Testis (tissue), 3 donors: ENCODE data around the gene TSPAN1. TPM values are rescaled to one million over a fixed set of nuclear protein-coding genes. Genes with fewer than 3 reads are reported as not detected.

Source experiments
- DNase-seq: peaks from one replicate; pipeline ENCODE4 v3.0.0-alpha.2; 2019
- H3K27ac ChIP-seq, 2 donors: fragments of 200-600 bp; sonication (generic); one replicate each; pipeline ENCODE4 v1.5.1; 2019
- H3K27me3 ChIP-seq: fragments of 200-600 bp; sonication (generic); one replicate; pipeline ENCODE4 v1.5.1; 2019
- H3K36me3 ChIP-seq: fragments of 200-600 bp; sonication (generic); one replicate; pipeline ENCODE4 v1.5.1; 2017; ENCODE audit warnings: low read depth; ENCODE audit errors: missing control alignments
- H3K4me1 ChIP-seq: fragments of 200-600 bp; sonication (generic); one replicate; pipeline ENCODE4 v1.5.1; 2019
- H3K4me3 ChIP-seq, 2 donors: fragments of 200-600 bp; sonication (generic); one replicate each; pipeline ENCODE4 v1.5.1; 2017 to 2019
- H3K9me3 ChIP-seq: fragments of 200-600 bp; sonication (generic); one replicate; pipeline ENCODE4 v1.5.1; 2017
- POLR2A ChIP-seq: fragments of 450-650 bp; IDR thresholded peaks from one replicate; pipeline ENCODE4 v1.6.1; 2017; ENCODE audit warnings: antibody characterized with exemption, mild to moderate bottlenecking, moderate library complexity
- WGBS, 2 donors: methylation state at CpG; one replicate each; pipeline ENCODE4 v1.1.5; 2018; 5-methylcytosine and 5-hydroxymethylcytosine counted together
- intact Hi-C: fragments of 100-400 bp; cut with DNase I; formaldehyde crosslinking; loops from one replicate; pipeline ENCODE4 v1.15.1; 2023; ENCODE audit warnings: low total_unique reads
- polyA plus RNA-seq: library from polyadenylated mRNA; stranded (reverse); fragments of 350-450 nt; fragmentation: Illumina TruSeq; extraction: RNeasy Lipid Tissue Mini Kit (QIAGEN cat#74804); gene quantifications from one replicate; pipeline ENCODE4 v1.2.3, GENCODE V29; 2014; ENCODE audit warnings: low read depth, low replicate concordance; ENCODE audit not compliant: insufficient read depth
- total RNA-seq, 2 donors: library from RNA; depleted of rRNA; stranded (reverse); fragments of >200 nt; gene quantifications; one replicate each; pipeline ENCODE4 v1.2.3, GENCODE V29; 2016
- TF ChIP-seq, protein P1 (sequence below), 3 experiments: fragments of 450-650 bp in 2 of 3; fragments of 200-600 bp in 1 of 3; sonication (generic) in 1 of 3; IDR thresholded peaks; one replicate each; pipeline ENCODE4 v1.5.1; 2016 to 2019; ENCODE audit warnings: antibody characterized with exemption in 3 of 3, mild to moderate bottlenecking in 2 of 3, moderate library complexity in 1 of 3

TSPAN1 gene
- total and polyA plus RNA-seq, 3 donors from 2014 or later: 14.6 to 55.0 (median 34.7) TPM

DNA sequence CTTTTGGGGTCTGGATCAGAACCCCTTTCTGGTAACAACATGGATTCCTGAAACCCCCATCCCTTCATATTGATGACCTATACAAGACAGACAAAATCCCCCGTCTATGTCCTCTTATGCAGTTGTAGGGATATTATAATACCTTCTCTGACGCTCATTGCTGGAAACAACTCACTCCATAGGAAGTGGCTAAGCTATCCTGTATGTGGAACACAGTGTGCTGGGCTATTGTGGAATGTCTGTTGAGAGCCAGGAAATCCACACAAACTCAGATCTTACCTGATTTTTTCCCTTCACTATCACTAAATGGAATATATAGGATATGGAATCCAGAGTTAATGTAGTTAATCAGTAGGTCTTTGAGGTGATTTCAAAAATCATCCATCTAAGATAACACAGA is 24.8 kb upstream of the TSPAN1 start:
- no peak for DNase-seq
- no peak overlapping the region for H3K27ac ChIP-seq
- 67% methylated on average over 2 of the region's 2 CpGs for WGBS, 2 donors
- H3K4me3 ChIP-seq: no peak overlapping the region
- intact Hi-C loops: no loop called here
- no peaks in the 10 kb centered on the region for H3K4me1 ChIP-seq
- no peaks in the 10 kb centered on the region for H3K36me3 ChIP-seq
- no peaks in the 10 kb centered on the region for H3K9me3 ChIP-seq
- H3K27me3 ChIP-seq: no peaks in the 10 kb centered on the region
- no peak for TF ChIP-seq POLR2A
- TF ChIP-seq, protein P1, sequence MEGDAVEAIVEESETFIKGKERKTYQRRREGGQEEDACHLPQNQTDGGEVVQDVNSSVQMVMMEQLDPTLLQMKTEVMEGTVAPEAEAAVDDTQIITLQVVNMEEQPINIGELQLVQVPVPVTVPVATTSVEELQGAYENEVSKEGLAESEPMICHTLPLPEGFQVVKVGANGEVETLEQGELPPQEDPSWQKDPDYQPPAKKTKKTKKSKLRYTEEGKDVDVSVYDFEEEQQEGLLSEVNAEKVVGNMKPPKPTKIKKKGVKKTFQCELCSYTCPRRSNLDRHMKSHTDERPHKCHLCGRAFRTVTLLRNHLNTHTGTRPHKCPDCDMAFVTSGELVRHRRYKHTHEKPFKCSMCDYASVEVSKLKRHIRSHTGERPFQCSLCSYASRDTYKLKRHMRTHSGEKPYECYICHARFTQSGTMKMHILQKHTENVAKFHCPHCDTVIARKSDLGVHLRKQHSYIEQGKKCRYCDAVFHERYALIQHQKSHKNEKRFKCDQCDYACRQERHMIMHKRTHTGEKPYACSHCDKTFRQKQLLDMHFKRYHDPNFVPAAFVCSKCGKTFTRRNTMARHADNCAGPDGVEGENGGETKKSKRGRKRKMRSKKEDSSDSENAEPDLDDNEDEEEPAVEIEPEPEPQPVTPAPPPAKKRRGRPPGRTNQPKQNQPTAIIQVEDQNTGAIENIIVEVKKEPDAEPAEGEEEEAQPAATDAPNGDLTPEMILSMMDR (IDR thresholded peaks at IDR 0.05): no peak

DNA sequence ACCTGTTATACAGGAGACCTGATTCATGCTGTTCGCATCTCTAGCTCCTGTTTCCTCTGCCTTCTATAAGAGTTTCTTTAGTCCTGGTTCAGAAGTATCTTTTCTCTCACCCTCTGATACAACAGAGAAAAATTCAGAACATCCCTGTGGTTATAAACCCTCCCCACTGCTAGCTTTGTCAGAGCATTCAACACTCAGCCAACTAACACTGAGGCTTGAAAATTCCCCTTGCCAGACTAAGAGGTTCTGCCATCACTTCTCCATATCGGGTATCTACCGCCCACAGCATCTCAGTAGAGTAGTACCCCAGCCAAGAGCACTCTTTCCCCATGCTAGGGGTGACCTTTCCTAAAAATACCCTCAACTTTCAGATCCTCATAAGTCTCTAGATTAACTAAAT is 22.9 kb upstream of the TSPAN1 start:
- H3K9me3 ChIP-seq: no peaks in the 10 kb centered on the region
- H3K36me3 ChIP-seq: no peaks in the 10 kb centered on the region
- no peak overlapping the region for H3K27ac ChIP-seq
- TF ChIP-seq POLR2A: no peak
- TF ChIP-seq, protein P1 (IDR thresholded peaks at IDR 0.05): no peak
- DNase-seq: no peak
- H3K4me1 ChIP-seq: no peaks in the 10 kb centered on the region
- WGBS, 2 donors: 90 to 96% methylated on average over 3 of the region's 3 CpGs
- intact Hi-C loops: no loop called here
- H3K4me3 ChIP-seq: no peak overlapping the region
- no peaks in the 10 kb centered on the region for H3K27me3 ChIP-seq

DNA sequence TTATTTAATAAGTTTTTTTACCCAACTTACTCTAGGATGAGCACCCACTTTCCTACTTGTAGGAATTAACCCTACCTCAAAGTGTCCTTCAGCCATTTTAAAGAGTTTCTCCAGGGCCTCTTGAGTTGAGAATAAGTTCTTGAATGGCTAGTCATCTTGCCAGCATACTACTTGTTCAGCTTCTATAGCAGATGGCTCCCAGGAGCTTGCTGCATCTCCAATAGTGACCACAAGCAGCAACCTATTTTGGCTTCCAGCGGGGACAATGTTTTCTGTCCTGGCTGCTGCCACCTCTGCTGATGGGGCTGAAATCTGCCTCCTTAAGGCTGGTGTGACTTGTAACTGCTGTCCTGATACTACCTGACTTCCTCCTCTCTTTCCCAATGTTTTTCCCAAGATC is 21.7 kb upstream of the TSPAN1 start:
- no peaks in the 10 kb centered on the region for H3K36me3 ChIP-seq
- no peaks in the 10 kb centered on the region for H3K4me1 ChIP-seq
- no peak for TF ChIP-seq POLR2A
- TF ChIP-seq, protein P1 (IDR thresholded peaks at IDR 0.05): no peak
- H3K27ac ChIP-seq: no peak overlapping the region
- no peaks in the 10 kb centered on the region for H3K27me3 ChIP-seq
- no peak overlapping the region for H3K4me3 ChIP-seq
- no peaks in the 10 kb centered on the region for H3K9me3 ChIP-seq
- no peak for DNase-seq
- intact Hi-C loops: no loop called here
- WGBS, 2 donors: 94 to 100% methylated on average over 1 of the region's 1 CpG

DNA sequence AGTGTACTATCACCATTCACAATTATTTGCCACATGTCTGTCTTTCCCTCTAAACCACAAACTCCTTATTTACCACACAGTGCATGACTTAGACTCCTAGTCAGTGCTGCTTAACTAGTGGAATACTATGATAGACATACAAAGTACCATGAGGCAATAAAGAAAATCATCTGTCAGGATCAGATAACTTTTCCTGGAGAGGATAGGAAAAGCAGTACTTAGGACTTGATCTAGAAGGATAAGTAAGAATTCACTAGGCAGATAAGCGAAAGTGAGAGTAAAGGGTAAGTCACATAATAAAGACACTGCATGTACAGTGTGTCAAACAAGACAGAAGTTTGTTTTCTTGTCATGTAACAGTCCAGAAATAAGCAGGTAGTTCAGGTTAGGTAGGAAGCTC is 21.2 kb upstream of the TSPAN1 start:
- intact Hi-C loops: no loop called here
- H3K36me3 ChIP-seq: no peaks in the 10 kb centered on the region
- H3K4me3 ChIP-seq: no peak overlapping the region
- no peaks in the 10 kb centered on the region for H3K4me1 ChIP-seq
- no peaks in the 10 kb centered on the region for H3K27me3 ChIP-seq
- 88 to 97% methylated on average over 1 of the region's 1 CpG for WGBS, 2 donors
- TF ChIP-seq, protein P1 (IDR thresholded peaks at IDR 0.05): no peak
- no peak for TF ChIP-seq POLR2A
- H3K9me3 ChIP-seq: no peaks in the 10 kb centered on the region
- DNase-seq: no peak
- no peak overlapping the region for H3K27ac ChIP-seq

DNA sequence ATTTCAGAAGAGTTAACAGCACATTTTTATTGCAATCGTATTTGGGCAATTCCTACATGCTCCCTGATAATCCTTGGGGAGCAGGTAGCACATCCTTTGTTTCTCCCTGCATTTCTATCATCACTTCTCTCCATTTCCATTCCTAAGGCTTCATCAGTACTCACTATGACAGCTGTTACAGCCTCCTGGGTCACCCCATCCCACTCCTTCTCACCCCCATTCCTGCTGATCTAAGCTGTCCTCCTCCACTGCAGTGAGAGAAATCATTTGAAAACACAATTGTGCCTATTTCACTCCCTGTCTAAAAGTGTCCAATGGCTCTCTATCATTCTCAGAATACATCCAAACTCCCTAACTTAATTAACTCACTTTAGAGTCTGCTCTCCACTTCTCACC is 17.0 kb upstream of the TSPAN1 start:
- Histone ChIP-seq H3K4me3 (no peak overlapping the region), H3K36me3 (no peaks in the 10 kb centered on the region), H3K27ac (no peak overlapping the region), H3K4me1 (no peaks in the 10 kb centered on the region), H3K27me3 (no peaks in the 10 kb centered on the region), H3K9me3 (no peaks in the 10 kb centered on the region)
- 95 to 100% methylated on average over 1 of the region's 1 CpG for WGBS, 2 donors
- intact Hi-C loops: no loop called here
- no peak for DNase-seq
- TF ChIP-seq, protein P1 (IDR thresholded peaks at IDR 0.05): no peak
- no peak for TF ChIP-seq POLR2A
